Brain microvascular endothelial cell (primary cell): ENCODE results near the gene AKT3.
"Not testable (repeated sequence)": the region's sequence is repeated elsewhere in the genome, so short reads cannot be mapped to it uniquely, and the experiment has no call there.

ENCODE experiments used
- DNase-seq: peaks from one replicate; pipeline ENCODE4 v3.0.0-alpha.2; 2020
- H3K27ac ChIP-seq: fragments of 250-450 bp; sonication (Bioruptor Pico); 2 replicates; pipeline ENCODE4 v1.5.1; 2020; ENCODE audit warnings: mild to moderate bottlenecking, moderate library complexity
- H3K27me3 ChIP-seq: fragments of 250-450 bp; sonication (Bioruptor Pico); replicated peaks from 2 replicates; pipeline ENCODE4 v1.5.1; 2020; ENCODE audit warnings: mild to moderate bottlenecking
- H3K36me3 ChIP-seq: fragments of 250-450 bp; sonication (Bioruptor Pico); replicated peaks from 2 replicates; pipeline ENCODE4 v1.5.1; 2020; ENCODE audit warnings: mild to moderate bottlenecking
- H3K4me3 ChIP-seq: 2 replicates; pipeline ENCODE4 v1.5.1; 2011; ENCODE audit warnings: low read depth, mild to moderate bottlenecking, control low read depth, low read length, moderate library complexity
- in situ Hi-C: cut with HindIII; loops from 2 replicates; pipeline ENCODE4 v1.10.0; 2017; ENCODE audit warnings: low sequenced_read_pairs, low pct_ligation_motif_present
- TF ChIP-seq, protein P1 (sequence below): IDR thresholded peaks from 2 replicates; pipeline ENCODE4 v1.5.1; 2011; ENCODE audit warnings: low read depth, mild to moderate bottlenecking, moderate library complexity, low read length, control low read depth, inconsistent platforms; ENCODE audit errors: missing control alignments

Gene AKT3

DNA sequence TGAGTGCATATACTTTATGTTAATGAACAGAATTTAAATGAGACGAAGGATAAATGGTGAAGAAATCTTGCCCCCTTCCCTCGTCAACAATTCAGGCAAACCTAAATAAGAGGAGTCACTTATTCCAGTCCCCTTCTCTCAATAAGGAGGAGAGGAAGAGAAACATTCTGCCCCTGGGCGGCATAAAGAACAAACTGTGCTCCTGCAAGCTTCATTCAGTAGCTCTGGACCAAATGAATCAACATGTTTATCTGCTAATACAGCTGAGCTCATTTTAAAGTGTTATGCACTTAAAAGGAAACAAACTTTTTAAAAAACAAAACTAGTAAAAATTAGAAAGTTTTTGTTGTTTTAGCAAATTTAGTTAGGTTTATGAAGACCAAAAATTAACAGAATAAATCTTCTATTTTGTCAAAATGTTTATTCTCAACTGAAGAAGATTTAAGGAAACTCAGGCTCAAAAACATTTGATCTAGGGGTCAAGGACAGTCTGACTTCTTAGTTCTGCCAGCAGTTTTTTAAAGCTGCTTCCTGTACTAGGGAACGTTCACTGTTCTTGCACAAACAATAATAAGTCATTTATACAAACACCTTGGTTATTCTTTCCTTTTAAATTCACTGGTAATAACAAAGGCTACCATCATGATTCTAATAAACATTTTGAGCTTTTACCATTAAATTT lies 58.3 kb downstream of the AKT3 start:
- Histone ChIP-seq H3K4me3 (no peak overlapping the region), H3K27me3 (no peaks in the 10 kb centered on the region), H3K27ac (no peak overlapping the region), H3K36me3 (no peaks in the 10 kb centered on the region)
- in situ Hi-C loops, result no loop called here
- no peak for DNase-seq
- TF ChIP-seq, protein P1, sequence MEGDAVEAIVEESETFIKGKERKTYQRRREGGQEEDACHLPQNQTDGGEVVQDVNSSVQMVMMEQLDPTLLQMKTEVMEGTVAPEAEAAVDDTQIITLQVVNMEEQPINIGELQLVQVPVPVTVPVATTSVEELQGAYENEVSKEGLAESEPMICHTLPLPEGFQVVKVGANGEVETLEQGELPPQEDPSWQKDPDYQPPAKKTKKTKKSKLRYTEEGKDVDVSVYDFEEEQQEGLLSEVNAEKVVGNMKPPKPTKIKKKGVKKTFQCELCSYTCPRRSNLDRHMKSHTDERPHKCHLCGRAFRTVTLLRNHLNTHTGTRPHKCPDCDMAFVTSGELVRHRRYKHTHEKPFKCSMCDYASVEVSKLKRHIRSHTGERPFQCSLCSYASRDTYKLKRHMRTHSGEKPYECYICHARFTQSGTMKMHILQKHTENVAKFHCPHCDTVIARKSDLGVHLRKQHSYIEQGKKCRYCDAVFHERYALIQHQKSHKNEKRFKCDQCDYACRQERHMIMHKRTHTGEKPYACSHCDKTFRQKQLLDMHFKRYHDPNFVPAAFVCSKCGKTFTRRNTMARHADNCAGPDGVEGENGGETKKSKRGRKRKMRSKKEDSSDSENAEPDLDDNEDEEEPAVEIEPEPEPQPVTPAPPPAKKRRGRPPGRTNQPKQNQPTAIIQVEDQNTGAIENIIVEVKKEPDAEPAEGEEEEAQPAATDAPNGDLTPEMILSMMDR, result no peak

DNA sequence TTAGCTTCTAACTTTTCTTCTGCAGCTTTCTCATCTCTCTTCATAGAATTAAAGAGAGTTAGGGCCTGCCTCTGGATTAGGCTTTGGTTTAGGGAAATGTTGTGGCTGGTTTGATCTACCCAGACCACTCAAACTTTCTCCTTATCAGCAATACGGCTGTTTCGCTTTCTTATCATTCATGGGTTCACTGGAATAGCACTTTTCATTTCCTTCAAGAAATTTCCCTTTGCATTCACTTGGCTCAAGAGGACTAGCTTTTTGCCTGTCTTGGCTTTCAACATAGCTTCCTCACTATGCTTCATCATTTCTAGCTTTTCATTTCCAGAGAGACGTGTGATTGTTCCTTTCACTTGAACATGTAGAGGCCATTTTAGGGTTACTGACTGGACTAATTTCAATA lies 59.6 kb downstream of the AKT3 start:
- in situ Hi-C loops, result no loop called here
- Histone ChIP-seq H3K27ac (no peak overlapping the region), H3K27me3 (no peaks in the 10 kb centered on the region), H3K36me3 (no peaks in the 10 kb centered on the region), H3K4me3 (no peak overlapping the region)
- TF ChIP-seq, protein P1, result no peak
- no peak for DNase-seq

DNA sequence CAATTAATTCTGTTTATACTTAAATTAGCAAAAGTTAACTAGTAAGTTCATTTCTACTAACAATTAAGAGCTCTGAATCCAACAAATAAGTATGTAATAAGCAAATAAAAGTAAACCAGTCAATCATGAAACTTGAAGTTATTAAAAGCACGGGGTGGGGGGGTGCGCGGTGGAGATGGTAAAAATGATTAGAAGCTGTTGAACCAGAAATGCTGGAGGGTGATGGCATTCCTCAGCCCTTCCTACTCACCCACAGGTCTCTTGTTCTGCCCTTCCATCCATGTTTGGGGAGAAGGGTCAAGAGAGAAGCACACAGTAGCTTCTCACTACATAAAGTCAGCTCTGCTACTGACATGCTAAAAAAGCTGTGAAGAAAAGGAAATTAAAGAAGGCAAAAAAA lies 63.5 kb downstream of the AKT3 start:
- no peak overlapping the region for H3K4me3 ChIP-seq
- no peaks in the 10 kb centered on the region for H3K27me3 ChIP-seq
- H3K36me3 ChIP-seq, result no peaks in the 10 kb centered on the region
- DNase-seq, result no peak
- in situ Hi-C loops, result no loop called here
- TF ChIP-seq, protein P1, result no peak
- H3K27ac ChIP-seq, result no peak overlapping the region

- TF ChIP-seq, protein P1, result no peak
- Histone ChIP-seq H3K36me3 (no peaks in the 10 kb centered on the region), H3K27me3 (no peaks in the 10 kb centered on the region), H3K4me3 (no peak overlapping the region), H3K27ac (no peak overlapping the region)
- in situ Hi-C loops, result no loop called here
- DNase-seq, result no peak
These were observed 65.5 kb downstream of the AKT3 start for GRCh38 chr1:243784506-243784905.

DNA sequence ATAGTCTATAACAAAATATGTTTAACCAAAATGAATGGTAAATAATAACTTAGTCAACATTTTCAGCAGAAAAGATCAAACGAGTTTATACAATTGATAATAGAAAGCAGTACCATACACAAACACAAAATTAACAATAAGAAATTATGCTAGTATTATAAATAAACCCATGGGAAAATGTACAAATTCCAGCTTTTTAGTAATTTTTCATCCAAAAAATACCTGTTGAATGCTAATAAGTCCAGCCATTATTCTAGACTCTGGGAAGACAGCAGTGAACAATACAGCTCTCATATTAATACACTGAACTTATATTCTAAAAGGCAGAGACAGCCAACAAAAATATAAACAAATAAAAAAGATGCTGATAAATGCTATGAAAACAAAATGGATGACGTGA lies 66.3 kb downstream of the AKT3 start:
- no peak overlapping the region for H3K4me3 ChIP-seq
- no peaks in the 10 kb centered on the region for H3K36me3 ChIP-seq
- H3K27me3 ChIP-seq, result no peaks in the 10 kb centered on the region
- in situ Hi-C loops, result no loop called here
- TF ChIP-seq, protein P1, result no peak
- no peak for DNase-seq
- no peak overlapping the region for H3K27ac ChIP-seq

- H3K36me3 ChIP-seq, H3K27ac ChIP-seq, H3K27me3 ChIP-seq, H3K4me3 ChIP-seq, DNase-seq, in situ Hi-C loops: not testable (repeated sequence)
These were observed 77.5 kb downstream of the AKT3 start for GRCh38 chr1:243772361-243773050.
